Right lobe of liver (tissue), 4 donors: Measurements from ENCODE around the gene RIMS1.

Experiments
- POLR2A ChIP-seq: fragments of 450-650 bp; IDR thresholded peaks from one replicate; pipeline ENCODE4 v1.6.1; 2017; ENCODE audit warnings: antibody characterized with exemption, mild to moderate bottlenecking
- TF ChIP-seq, protein P1 (sequence below), 4 donors: fragments of 200-600 bp in 3 of 4; fragments of 450-650 bp in 1 of 4; IDR thresholded peaks; one replicate each; pipeline versions ENCODE4 v1.5.1 to v1.8.0; 2016 to 2022; ENCODE audit warnings: antibody characterized with exemption in 4 of 4, mild to moderate bottlenecking in 2 of 4
- donor health status: DM: no; HTN: no; CAD: no.
- donor health status: DM: no; HTN: no; CAD: no.
- donor health status: DM: no; HTN: yes; CAD: no.

GRCh38 chr6:72267470-72267869 is 381.1 kb downstream of the RIMS1 start:
- TF ChIP-seq, protein P1, sequence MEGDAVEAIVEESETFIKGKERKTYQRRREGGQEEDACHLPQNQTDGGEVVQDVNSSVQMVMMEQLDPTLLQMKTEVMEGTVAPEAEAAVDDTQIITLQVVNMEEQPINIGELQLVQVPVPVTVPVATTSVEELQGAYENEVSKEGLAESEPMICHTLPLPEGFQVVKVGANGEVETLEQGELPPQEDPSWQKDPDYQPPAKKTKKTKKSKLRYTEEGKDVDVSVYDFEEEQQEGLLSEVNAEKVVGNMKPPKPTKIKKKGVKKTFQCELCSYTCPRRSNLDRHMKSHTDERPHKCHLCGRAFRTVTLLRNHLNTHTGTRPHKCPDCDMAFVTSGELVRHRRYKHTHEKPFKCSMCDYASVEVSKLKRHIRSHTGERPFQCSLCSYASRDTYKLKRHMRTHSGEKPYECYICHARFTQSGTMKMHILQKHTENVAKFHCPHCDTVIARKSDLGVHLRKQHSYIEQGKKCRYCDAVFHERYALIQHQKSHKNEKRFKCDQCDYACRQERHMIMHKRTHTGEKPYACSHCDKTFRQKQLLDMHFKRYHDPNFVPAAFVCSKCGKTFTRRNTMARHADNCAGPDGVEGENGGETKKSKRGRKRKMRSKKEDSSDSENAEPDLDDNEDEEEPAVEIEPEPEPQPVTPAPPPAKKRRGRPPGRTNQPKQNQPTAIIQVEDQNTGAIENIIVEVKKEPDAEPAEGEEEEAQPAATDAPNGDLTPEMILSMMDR (IDR thresholded peaks at IDR 0.05) = no peak
- no peak for TF ChIP-seq POLR2A
